GM18861 (cell line): Measurements from ENCODE around the gene CLIC6.
"Not testable (repeated sequence)": the region's sequence is repeated elsewhere in the genome, so short reads cannot be mapped to it uniquely, and the experiment has no call there.

Experiments used
- ATAC-seq: cut with Tn5 transposase; IDR thresholded peaks from one replicate; pipeline ENCODE4 v1.9.1; 2021; ENCODE audit not compliant: unreplicated experiment

The CLIC6 gene

GRCh38 chr21:34651642-34652041, 17.2 kb upstream of the CLIC6 start:
- no peak for ATAC-seq

GRCh38 chr21:34653522-34653921, 15.3 kb upstream of the CLIC6 start:
- no peak for ATAC-seq

DNA sequence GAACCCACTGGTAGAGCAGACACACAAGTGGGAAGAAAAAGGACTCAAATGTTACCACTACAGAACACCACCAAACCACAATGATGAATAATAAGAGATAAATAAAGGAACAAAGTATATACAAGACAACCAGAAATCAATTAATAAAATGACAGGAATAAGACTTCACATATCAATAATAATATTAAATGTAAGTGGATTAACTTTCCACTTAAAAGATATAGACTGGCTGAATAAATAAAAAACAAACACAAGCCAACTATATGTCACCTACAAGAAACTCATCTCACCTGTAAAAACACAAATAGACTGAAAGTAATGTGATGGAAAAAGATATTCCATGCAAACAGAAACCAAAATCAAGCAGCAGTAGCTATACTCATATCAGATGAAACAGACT, 6.9 kb upstream of the CLIC6 start:
- ATAC-seq: no peak

DNA sequence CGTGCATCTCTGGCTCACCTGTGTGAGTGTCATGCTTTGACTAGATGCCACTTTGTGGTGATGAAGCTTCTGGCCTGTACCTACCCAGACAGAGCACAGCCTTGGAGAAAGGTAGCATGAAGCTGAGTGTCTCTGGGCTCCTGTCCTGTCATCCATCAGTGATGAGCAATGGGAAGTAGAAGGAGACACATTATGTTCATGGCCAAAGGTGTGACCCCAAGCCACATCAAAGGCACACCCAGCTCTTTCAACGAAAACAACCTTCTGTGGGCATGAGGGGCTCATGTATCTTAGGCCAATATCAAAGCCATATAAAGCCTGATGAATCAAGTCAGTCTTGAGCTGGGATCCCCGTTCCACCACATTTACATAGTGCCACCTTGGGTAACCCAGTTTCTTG, 1.0 kb upstream of the CLIC6 start:
- no peak for ATAC-seq

GRCh38 chr21:34669149-34669879, 520 bp downstream of the CLIC6 start:
- ATAC-seq: no peak

DNA sequence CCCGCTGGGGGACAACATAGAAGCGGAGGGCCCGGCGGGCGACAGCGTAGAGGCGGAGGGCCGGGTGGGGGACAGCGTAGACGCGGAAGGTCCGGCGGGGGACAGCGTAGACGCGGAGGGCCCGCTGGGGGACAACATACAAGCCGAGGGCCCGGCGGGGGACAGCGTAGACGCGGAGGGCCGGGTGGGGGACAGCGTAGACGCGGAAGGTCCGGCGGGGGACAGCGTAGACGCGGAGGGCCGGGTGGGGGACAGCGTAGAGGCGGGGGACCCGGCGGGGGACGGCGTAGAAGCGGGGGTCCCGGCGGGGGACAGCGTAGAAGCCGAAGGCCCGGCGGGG, 1.1 kb downstream of the CLIC6 start:
- ATAC-seq: not testable (repeated sequence)

DNA sequence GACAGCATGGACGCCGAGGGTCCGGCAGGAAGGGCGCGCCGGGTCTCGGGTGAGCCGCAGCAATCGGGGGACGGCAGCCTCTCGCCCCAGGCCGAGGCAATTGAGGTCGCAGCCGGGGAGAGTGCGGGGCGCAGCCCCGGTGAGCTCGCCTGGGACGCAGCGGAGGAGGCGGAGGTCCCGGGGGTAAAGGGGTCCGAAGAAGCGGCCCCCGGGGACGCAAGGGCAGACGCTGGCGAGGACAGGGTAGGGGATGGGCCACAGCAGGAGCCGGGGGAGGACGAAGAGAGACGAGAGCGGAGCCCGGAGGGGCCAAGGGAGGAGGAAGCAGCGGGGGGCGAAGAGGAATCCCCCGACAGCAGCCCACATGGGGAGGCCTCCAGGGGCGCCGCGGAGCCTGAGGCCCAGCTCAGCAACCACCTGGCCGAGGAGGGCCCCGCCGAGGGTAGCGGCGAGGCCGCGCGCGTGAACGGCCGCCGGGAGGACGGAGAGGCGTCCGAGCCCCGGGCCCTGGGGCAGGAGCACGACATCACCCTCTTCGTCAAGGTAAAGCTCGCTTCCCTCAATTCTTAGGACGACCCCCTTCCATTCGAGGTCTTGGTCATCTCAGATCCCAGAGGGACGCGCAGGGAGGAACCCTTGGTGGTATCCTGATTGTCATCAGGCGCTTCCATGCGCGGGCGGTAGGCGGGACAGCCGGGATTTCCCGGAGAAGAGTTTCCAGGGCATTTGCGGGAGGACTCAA, 1.6 kb downstream of the CLIC6 start:
- no peak for ATAC-seq

GRCh38 chr21:34670962-34671348, 2.2 kb downstream of the CLIC6 start:
- no peak for ATAC-seq

DNA sequence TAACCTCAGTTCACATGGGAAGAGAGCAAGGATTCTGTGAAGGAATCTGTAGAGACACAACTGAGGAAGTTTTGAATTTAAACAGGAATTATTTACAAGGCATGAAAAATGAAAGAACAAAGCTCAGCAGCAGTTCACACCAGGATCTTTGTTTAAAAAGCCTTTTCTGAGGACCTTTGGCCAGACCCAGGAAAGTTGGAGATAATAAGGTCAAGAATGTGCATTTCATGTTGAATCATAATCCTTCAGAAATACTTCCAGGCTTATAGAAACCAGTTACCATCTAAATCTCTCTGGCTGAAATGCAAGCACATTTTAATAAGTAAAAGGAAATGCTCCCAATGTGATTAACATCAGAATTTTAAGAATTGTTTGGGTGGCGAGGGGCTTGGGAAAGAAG, 2.7 kb downstream of the CLIC6 start:
- ATAC-seq: no peak

- ATAC-seq: no peak
These were observed 3.1 kb downstream of the CLIC6 start for GRCh38 chr21:34671891-34672290.

DNA sequence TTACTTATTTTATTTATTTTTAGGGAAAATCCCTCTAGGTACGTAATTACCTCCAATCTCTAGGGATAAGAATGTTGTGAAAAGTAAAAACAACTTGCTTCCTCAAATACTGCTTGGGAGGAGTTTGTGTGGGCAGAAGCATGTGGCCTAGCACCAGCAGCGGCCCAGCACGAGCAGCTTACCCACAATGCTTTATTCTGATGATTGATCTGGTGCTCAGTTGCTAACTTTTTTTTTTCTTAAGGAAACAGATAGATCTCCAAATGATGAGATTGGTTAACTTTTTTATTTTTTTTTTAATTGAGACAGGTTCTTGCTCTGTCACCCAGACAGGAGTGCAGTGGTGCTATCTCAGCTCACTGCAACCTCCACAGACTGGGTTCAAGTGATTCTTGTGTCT, 4.2 kb downstream of the CLIC6 start:
- ATAC-seq: no peak

GRCh38 chr21:34674468-34674867, 5.7 kb downstream of the CLIC6 start:
- ATAC-seq: no peak

- ATAC-seq: no peak
These were observed 7.1 kb downstream of the CLIC6 start for GRCh38 chr21:34675871-34676270.

GRCh38 chr21:34679051-34679450, 10.3 kb downstream of the CLIC6 start:
- ATAC-seq: no peak

DNA sequence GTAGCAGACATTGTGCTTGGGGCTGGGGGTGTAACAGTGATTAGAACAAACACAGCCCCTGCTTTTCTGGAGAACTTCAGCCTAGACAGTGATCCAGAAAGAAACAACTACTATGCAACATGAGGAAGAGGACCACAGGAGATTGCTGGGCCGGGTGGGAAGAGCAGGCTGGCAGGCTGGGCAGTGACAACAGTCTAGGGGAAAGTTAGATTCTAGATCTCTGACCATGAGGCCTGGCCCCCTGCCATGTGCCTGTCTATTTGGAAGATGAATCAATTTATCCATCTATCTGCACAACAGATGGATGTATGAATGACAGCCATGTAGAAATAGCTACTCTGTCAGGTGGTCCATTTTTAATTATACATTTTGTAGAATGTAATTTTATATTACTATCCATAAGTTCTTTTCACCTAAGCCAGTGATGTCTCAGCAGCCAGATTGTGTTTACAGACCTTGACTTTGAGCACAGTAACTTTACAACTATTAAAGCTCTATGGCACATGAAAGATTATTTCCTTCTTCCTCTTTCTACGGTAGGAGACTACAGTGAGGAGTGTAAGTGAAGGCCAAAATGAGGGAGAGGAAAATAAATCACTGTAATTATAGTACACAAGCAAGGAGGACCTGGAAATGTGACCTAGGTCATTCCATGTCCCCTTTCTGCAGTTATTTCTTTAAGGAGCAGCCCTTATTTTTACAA, 15.5 kb downstream of the CLIC6 start:
- ATAC-seq: no peak

DNA sequence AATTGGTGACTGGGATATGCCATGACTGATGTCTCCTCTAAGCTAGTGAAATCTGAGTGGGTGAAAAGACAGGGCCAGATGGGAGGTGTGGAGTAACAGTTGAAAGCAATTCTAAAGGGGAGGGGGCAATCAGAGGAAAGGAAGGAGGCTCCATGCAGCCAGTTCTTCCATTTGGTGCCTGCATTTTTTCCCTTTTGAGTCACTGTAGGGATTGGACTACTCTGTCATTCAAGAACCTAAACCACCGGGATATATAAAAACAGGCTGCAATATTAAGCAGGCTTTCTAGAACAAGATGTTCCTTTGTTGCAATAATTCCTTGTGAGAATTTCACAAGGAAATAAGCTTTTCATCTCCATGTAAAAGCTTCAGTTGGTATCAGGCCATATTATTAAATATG, 18.3 kb downstream of the CLIC6 start:
- ATAC-seq: no peak

DNA sequence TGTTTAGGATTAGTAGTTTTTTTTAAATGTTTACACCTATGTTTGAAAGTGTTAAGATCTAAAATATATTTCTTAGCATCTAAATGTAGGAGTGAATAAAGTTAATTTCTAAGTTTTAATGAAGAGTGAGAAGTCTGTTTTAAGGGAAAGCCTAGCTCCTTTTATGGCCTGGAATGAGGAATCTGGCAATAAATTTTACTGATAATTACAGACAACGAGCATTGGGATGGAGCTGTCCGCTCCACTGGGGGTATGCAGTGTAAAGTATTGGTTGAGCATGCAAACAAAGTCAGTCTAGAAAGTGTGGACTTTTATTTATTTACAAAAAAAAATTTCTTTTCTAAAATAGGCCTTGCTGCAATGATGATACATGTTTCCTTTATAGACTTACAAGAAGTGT, 19.0 kb downstream of the CLIC6 start:
- no peak for ATAC-seq

GRCh38 chr21:34688145-34688544, 19.4 kb downstream of the CLIC6 start:
- ATAC-seq: no peak

DNA sequence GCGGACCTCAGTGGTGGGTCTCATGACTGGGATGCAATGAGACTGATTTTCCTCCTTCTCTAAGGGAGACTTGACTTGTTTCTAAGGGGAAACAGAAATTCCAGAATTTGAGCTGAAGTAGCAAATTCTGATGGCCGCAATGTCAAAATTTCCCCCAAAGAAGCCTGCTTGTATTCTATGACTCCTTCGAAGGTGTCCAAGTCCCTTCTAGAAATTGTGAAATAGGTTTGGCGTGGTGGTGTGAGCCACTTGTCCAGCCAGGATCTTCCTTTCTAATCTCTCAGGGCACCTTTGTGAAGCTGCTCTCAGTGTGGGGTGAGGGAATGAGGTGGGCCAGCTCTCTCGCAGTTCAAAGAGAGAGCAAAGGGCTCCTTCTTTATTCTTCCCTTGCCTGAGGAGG, 19.9 kb downstream of the CLIC6 start:
- no peak for ATAC-seq

DNA sequence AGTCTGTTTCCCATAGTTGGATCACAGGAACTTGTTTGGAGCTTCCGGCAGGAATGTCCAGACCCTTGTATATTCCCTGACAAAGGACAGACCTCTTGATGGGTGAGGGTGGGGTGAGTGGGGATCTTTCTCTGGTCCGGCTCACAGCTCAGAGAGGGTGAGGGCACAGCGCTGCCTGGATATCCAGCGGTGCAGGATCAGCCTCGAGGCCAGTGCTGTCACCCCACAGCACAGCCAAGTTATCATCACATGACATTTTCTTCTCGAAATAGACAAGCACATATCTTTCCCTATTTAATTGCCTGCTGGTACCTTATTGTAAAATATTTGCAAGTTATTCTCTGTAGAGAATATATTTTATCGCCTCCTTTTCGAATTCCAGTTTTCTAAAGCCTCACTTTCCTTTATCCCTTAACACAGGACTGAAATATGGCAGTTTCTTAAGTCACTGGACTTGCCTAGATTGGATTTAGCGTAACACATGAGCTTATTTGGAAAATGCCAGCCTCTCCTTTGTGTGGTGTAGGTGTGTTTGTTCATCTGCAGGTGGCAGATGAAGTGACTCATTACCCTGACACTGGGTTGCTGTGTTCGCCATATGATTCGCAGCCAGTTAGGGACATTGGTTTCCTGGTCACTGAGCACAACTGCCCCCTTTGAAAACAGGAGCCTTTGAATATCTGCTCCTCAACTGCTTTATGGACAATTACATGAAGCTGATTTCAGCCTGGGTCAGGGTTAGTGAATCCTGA, 21.4 kb downstream of the CLIC6 start:
- ATAC-seq: no peak

DNA sequence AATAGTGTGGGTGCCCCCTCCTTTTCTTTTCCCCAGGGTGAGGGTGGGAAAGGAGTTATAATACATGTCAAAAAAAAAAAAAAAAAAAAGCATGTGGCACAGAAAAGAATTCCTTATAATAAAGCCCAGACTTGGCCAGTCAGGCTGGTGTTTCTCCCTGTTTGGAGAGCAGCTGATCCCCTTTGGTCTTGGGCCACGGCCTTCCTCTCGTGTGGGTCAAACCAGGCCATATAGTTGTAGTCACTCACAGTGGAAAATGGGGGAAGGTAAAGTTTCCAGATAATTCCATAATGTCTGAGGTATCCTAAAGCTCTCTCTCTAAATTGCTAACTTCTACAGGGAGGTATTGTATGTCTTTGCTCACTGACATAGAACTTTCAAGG, 22.0 kb downstream of the CLIC6 start:
- ATAC-seq: no peak
